HCT116 (cell line): ENCODE data around the gene IL17B.

ENCODE experiments used
- EGR1 ChIP-seq: IDR thresholded peaks from 2 replicates; pipeline ENCODE4 v1.6.1; 2012; ENCODE audit warnings: low read depth
- EZH2 ChIP-seq: fragments of 200-600 bp; sonication (generic); IDR thresholded peaks from 2 replicates; pipeline ENCODE4 v1.6.1; 2017; ENCODE audit warnings: antibody characterized with exemption, mixed run types
- POLR2A ChIP-seq: IDR thresholded peaks from 2 replicates; pipeline ENCODE4 v1.7.0; 2011; ENCODE audit warnings: borderline replicate concordance; ENCODE audit not compliant: insufficient read depth, insufficient read length; ENCODE audit errors: extremely low read depth
- POLR2AphosphoS5 ChIP-seq: IDR thresholded peaks from 2 replicates; pipeline ENCODE4 v1.6.1; 2011; ENCODE audit warnings: mild to moderate bottlenecking, low read depth, low read length, moderate library complexity
- TF ChIP-seq, protein P1 (sequence below), 3 experiments: fragments of 200-600 bp in 1 of 3; sonication (generic) in 1 of 3; IDR thresholded peaks in 2 of 3; conservative IDR thresholded peaks in 1 of 3; 2 replicates each; pipeline ENCODE4 v1.5.1; 2012 to 2017; ENCODE audit warnings: low read depth in 2 of 3, low read length in 2 of 3, antibody characterized with exemption in 1 of 3, borderline replicate concordance in 1 of 3, control low read depth in 1 of 3, mild to moderate bottlenecking in 1 of 3, mixed read lengths in 1 of 3, mixed run types in 1 of 3, moderate library complexity in 1 of 3; ENCODE audit not compliant: insufficient read depth in 1 of 3

DNA sequence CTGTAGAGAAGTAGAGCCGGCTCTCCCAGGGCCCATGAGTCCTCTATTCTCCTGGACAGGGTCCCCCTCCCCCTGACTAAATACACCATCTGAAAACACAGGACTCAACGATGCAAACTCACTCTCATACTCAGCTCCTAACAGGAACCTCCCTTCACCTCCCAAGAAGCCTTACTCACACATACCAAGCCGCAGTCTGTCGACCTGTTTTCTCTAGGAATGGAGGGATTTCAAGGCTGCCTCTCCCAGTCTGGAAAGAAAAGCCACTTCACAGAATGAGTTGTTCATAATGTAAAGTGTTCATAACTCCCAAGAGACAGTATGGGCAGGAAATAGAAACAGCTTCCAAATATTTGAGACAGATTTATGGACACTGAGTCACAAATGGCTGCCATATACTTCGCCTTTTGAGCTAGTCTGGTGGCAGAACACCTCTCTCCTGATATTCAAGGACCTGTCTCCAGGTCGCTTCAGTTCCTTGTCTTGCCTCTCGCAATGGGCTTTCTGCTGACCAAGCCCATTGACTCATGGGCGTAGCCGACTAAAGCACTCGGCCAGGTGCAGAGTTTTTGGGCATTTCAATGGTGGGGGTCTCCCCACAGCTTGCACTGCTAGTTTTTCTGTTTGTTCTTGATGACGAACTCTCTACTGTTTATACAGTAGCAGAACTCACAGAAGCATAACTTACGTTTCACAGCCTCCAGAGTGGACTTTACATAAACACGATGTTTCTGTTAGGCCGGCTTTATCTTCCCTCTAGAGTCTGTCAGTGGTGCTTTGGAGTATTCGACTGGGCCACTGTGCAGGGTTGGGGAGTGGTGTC lies 25.0 kb upstream of the IL17B start:
- TF ChIP-seq, protein P1, sequence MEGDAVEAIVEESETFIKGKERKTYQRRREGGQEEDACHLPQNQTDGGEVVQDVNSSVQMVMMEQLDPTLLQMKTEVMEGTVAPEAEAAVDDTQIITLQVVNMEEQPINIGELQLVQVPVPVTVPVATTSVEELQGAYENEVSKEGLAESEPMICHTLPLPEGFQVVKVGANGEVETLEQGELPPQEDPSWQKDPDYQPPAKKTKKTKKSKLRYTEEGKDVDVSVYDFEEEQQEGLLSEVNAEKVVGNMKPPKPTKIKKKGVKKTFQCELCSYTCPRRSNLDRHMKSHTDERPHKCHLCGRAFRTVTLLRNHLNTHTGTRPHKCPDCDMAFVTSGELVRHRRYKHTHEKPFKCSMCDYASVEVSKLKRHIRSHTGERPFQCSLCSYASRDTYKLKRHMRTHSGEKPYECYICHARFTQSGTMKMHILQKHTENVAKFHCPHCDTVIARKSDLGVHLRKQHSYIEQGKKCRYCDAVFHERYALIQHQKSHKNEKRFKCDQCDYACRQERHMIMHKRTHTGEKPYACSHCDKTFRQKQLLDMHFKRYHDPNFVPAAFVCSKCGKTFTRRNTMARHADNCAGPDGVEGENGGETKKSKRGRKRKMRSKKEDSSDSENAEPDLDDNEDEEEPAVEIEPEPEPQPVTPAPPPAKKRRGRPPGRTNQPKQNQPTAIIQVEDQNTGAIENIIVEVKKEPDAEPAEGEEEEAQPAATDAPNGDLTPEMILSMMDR (IDR thresholded peaks at IDR 0.05 in 2 of 3, conservative IDR thresholded peaks at IDR 0.05 in 1 of 3; ENCODE audit: borderline replicate concordance in 1 of 3, insufficient read depth in 1 of 3, low read depth in 2 of 3, low read length in 2 of 3), result no peak
- TF ChIP-seq POLR2A, result no peak
- TF ChIP-seq POLR2AphosphoS5, result no peak
- TF ChIP-seq EGR1, result no peak
- TF ChIP-seq EZH2, result no peak
